HG03378 (cell line): ENCODE data around the gene SLC5A3.

Source experiments
- ATAC-seq: cut with Tn5 transposase; IDR thresholded peaks from one replicate; pipeline ENCODE4 v1.9.1; 2021; ENCODE audit warnings: mild to moderate bottlenecking, moderate library complexity; ENCODE audit not compliant: unreplicated experiment

The SLC5A3 gene

GRCh38 chr21:34073032-34073748 lies at the start of gene SLC5A3, which contains the start of gene MRPS6:
Gene SLC5A3, plus strand, starts transcription at chr21:34073578. Its CDS starts 21,621 bp downstream, at chr21:34095199.
Gene MRPS6, plus strand, starts transcription at chr21:34073578. Its CDS starts 123 bp downstream, at chr21:34073701.
- peak; percentile 44 for ATAC-seq

GRCh38 chr21:34023691-34024373 lies 49.5 kb upstream of the SLC5A3 start:
- no peak for ATAC-seq

GRCh38 chr21:34024374-34024693 lies 49.0 kb upstream of the SLC5A3 start:
- ATAC-seq, result no peak

GRCh38 chr21:34027721-34028461 lies 45.5 kb upstream of the SLC5A3 start:
- ATAC-seq, result no peak

- ATAC-seq, result peak; percentile 94
Observed at GRCh38 chr21:34029743-34030528, 43.4 kb upstream of the SLC5A3 start.

GRCh38 chr21:34031835-34032370 lies 41.5 kb upstream of the SLC5A3 start:
- ATAC-seq, result no peak

GRCh38 chr21:34034369-34035014 lies 38.9 kb upstream of the SLC5A3 start:
- ATAC-seq, result no peak

GRCh38 chr21:34035619-34036354 lies 37.6 kb upstream of the SLC5A3 start:
- ATAC-seq, result no peak

GRCh38 chr21:34037009-34037795 lies 36.2 kb upstream of the SLC5A3 start:
- ATAC-seq, result no peak

- ATAC-seq, result no peak
Observed at GRCh38 chr21:34039678-34040382, 33.5 kb upstream of the SLC5A3 start.

- ATAC-seq, result no peak
Observed at GRCh38 chr21:34042735-34043134, 30.6 kb upstream of the SLC5A3 start.

- no peak for ATAC-seq
Observed at GRCh38 chr21:34043333-34043732, 30.0 kb upstream of the SLC5A3 start.

GRCh38 chr21:34046917-34047316 lies 26.5 kb upstream of the SLC5A3 start:
- peak; percentile 76 for ATAC-seq

GRCh38 chr21:34047835-34048234 lies 25.5 kb upstream of the SLC5A3 start:
- ATAC-seq, result no peak

GRCh38 chr21:34052171-34052570 lies 21.2 kb upstream of the SLC5A3 start:
- no peak for ATAC-seq

GRCh38 chr21:34054259-34054658 lies 19.1 kb upstream of the SLC5A3 start:
- ATAC-seq, result no peak

GRCh38 chr21:34055615-34056014 lies 17.8 kb upstream of the SLC5A3 start:
- ATAC-seq, result no peak

- ATAC-seq, result no peak
Observed at GRCh38 chr21:34061983-34062382, 11.4 kb upstream of the SLC5A3 start.
